Lower leg skin (tissue), 3 donors: ENCODE measurements around the gene SYVN1.

Experiments
- CTCF ChIP-seq, 3 donors: fragments of 450-650 bp; IDR thresholded peaks; one replicate each; pipeline ENCODE4 v1.5.1; 2016; ENCODE audit warnings: antibody characterized with exemption in 3 of 3, mild to moderate bottlenecking in 3 of 3, moderate library complexity in 2 of 3
- POLR2A ChIP-seq, 2 donors: fragments of 450-650 bp; IDR thresholded peaks; one replicate each; pipeline ENCODE4 v1.6.1; 2016 to 2017; ENCODE audit warnings: antibody characterized with exemption in 2 of 2, mild to moderate bottlenecking in 1 of 2, moderate library complexity in 1 of 2

- no peak for TF ChIP-seq POLR2A (IDR thresholded peaks at IDR 0.05)
- no peak for TF ChIP-seq CTCF (IDR thresholded peaks at IDR 0.05)
Measured at GRCh38 chr11:65126624-65127274, 7.6 kb downstream of the SYVN1 start.
